Activated T-cell treated with anti-CD3 and anti-CD28 coated beads, Interleukin-2, amount 50 U/mL, for 72 hours (primary cell): ENCODE results near the gene ATP13A1. TPM values are rescaled to one million over a fixed set of nuclear protein-coding genes. Genes with fewer than 3 reads are reported as not detected.

ENCODE experiments used
- ATAC-seq, 2 donors: fragments of 150-1000 bp; cut with Tn5 transposase; replicated peaks in 1 of 2; 2 replicates each; pipeline ENCODE4 v1.10.0; 2021; ENCODE audit warnings: moderate library complexity in 2 of 2, mild to moderate bottlenecking in 1 of 2
- DNase-seq, 2 donors: peaks; one replicate each; pipeline ENCODE4 v3.0.0; 2021 to 2022; ENCODE audit warnings: mixed read lengths in 1 of 2
- H3K27ac Mint-ChIP-seq: one replicate; pipeline ENCODE4 v1.8.0; 2022; ENCODE audit warnings: mild to moderate bottlenecking, moderate library complexity, mixed read lengths
- H3K27me3 Mint-ChIP-seq: one replicate; pipeline ENCODE4 v1.8.0; 2022; ENCODE audit warnings: low read depth, mixed read lengths
- H3K36me3 Mint-ChIP-seq, 2 donors: one replicate each; pipeline ENCODE4 v1.8.0; 2022; ENCODE audit warnings: mixed read lengths in 2 of 2, mild to moderate bottlenecking in 1 of 2; ENCODE audit not compliant: insufficient read depth in 2 of 2
- H3K4me1 Mint-ChIP-seq: one replicate; pipeline ENCODE4 v1.8.0; 2022; ENCODE audit warnings: low read depth, mixed read lengths
- H3K4me3 Mint-ChIP-seq, 2 donors: one replicate each; pipeline ENCODE4 v1.8.0; 2022; ENCODE audit warnings: mild to moderate bottlenecking in 2 of 2, mixed read lengths in 2 of 2, moderate library complexity in 2 of 2
- H3K9me3 Mint-ChIP-seq, 2 donors: one replicate each; pipeline ENCODE4 v1.8.0; 2022; ENCODE audit warnings: mixed read lengths in 2 of 2
- total RNA-seq, 2 donors: library from RNA; stranded (reverse); gene quantifications; one replicate each; pipeline ENCODE4 v1.2.3, GENCODE V29; 2022

Gene ATP13A1
- total RNA-seq, 2 donors from 2014 or later = 48.8 to 65.4 TPM

DNA sequence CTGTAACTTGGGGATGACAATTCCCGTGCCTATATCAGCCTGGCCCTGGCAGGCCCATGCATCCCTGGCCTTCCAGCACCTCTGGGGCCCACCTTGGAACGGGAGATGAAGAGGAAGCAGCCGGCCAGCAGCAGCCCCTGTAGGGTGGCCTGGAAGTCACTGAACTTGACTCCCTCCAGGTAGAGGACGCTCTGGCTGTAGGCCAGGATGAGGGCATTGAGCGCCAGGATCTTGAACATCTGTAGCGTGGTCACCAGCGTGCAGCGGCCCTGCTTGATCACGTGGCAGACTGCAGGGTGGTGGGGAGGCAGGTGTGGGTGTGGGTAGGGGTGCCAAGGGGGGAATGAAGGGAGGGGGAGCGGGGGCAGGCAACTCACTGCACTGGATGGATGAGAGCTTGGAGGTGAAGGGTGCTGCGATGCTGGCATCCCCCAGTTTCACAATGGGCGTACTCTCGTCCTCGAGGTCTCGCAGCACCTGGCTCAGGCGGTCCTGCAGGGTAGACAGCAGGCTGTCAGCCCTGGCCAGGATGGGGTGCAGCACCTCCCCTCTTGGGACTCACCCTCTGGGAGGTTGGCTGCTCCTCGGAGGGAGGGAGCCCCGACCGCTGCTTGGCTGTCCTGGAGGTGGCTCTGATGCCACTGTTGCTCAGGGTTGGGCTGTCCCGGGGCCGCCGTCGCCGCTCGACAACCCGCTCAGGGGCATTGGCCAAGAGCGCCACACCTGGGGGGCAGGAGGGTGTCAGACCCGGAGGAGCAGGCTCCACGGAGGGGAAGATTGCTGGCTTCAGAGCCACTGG is 16.2 kb downstream of the ATP13A1 start:
- Mint-ChIP-seq H3K4me1 (peaks cover 8% of the 10 kb centered on the region), H3K36me3 (peaks cover 6 to 12% of the 10 kb centered on the region in 2 donors), H3K27ac (no peak overlapping the region), H3K4me3 (no peak overlapping the region), H3K27me3 (no peaks in the 10 kb centered on the region), H3K9me3 (no peaks in the 10 kb centered on the region)
- no peak for ATAC-seq
- DNase-seq = no peak

- H3K4me3 Mint-ChIP-seq = no peak overlapping the region
- no peaks in the 10 kb centered on the region for H3K27me3 Mint-ChIP-seq
- no peaks in the 10 kb centered on the region for H3K9me3 Mint-ChIP-seq
- no peak overlapping the region for H3K27ac Mint-ChIP-seq
- DNase-seq (no peak), ATAC-seq (no peak)
- H3K36me3 Mint-ChIP-seq = peaks cover 6 to 11% of the 10 kb centered on the region in 2 donors
- H3K4me1 Mint-ChIP-seq = peaks cover 14% of the 10 kb centered on the region
These were observed 18.1 kb downstream of the ATP13A1 start for GRCh38 chr19:19645233-19645870.

- H3K4me1 Mint-ChIP-seq = peaks cover 14% of the 10 kb centered on the region
- H3K9me3 Mint-ChIP-seq = no peaks in the 10 kb centered on the region
- no peaks in the 10 kb centered on the region for H3K27me3 Mint-ChIP-seq
- no peak for ATAC-seq
- DNase-seq = no peak
- H3K4me3 Mint-ChIP-seq = peak overlapping the region; percentile 97 to 99
- peaks cover 6 to 14% of the 10 kb centered on the region in 2 donors for H3K36me3 Mint-ChIP-seq
- H3K27ac Mint-ChIP-seq = peak overlapping the region; percentile 86
These were observed 19.5 kb downstream of the ATP13A1 start for GRCh38 chr19:19644054-19644388.

- H3K4me3 Mint-ChIP-seq = peak within 1 kb of the TSS; percentile 97 to 99
- ATAC-seq = peak; percentile 90 to 92
- no peaks in the 10 kb centered on the region for H3K9me3 Mint-ChIP-seq
These were observed 20.1 kb downstream of the ATP13A1 start, which contains the start of gene GMIP for GRCh38 chr19:19643158-19644053. TSS of gene GMIP (minus strand) at chr19:19643657. CDS start at chr19:19643529, 128 bp downstream.

GRCh38 chr19:19642506-19643157 is 20.8 kb downstream of the ATP13A1 start:
- H3K36me3 Mint-ChIP-seq = peaks cover 6 to 16% of the 10 kb centered on the region in 2 donors
- no peaks in the 10 kb centered on the region for H3K9me3 Mint-ChIP-seq
- H3K4me3 Mint-ChIP-seq = peak overlapping the region; percentile 97 to 99
- no peaks in the 10 kb centered on the region for H3K27me3 Mint-ChIP-seq
- H3K27ac Mint-ChIP-seq = peak overlapping the region; percentile 94
- peaks cover 14% of the 10 kb centered on the region for H3K4me1 Mint-ChIP-seq
- ATAC-seq (peak; percentile 39 to 55), DNase-seq (peak; percentile 48 to 57)

More at GRCh38 chr19:19643158-19644053, 20.1 kb downstream of the ATP13A1 start, which contains the start of gene GMIP:
- Mint-ChIP-seq H3K27ac (peak within 1 kb of the TSS; percentile 94), H3K4me1 (peaks cover 14% of the 10 kb centered on the region), H3K36me3 (peaks cover 6 to 15% of the 10 kb centered on the region in 2 donors), H3K27me3 (no peaks in the 10 kb centered on the region)
- peak; percentile 91 to 93 for DNase-seq

DNA sequence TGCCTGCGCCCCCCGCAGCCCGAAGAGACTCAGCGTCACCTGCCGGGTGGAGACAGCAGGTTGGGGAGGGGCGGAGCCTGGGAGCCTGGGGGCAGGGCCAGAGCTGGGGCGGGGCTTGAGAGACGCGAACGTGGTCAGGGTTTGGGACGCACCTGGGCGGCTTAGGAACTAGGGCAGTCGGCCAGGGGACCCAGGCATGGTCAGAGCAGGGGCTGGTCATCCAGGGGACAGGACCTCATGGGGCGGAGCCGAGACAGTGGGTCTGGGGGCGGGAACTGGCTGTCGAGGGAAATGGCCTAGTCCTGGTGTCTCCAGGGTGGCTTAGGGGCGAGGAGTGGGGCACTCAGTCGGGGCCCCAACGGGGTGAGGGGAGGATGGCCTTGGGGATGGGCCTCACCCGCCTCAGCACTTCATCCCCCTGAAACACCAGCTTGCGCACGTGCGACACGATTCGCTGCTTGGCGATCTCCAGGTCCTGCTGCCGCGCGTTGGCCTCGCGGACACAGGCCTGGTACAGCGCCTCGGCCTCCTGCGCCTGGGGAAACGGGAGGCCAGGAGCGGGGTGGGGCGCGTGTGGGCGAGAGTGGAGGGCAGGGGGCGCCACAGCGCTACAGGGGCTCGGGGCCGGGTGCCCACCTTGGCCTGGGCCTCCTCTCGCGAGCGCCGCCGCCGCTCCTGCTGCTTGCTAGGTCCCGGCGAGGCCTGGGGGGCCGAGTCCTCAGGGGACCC is 25.8 kb downstream of the ATP13A1 start:
- no peaks in the 10 kb centered on the region for H3K9me3 Mint-ChIP-seq
- ATAC-seq = no peak
- peaks cover 14% of the 10 kb centered on the region for H3K4me1 Mint-ChIP-seq
- peaks cover 10 to 30% of the 10 kb centered on the region in 2 donors for H3K36me3 Mint-ChIP-seq
- no peak for DNase-seq
- no peaks in the 10 kb centered on the region for H3K27me3 Mint-ChIP-seq
- no peak overlapping the region for H3K27ac Mint-ChIP-seq
- no peak overlapping the region for H3K4me3 Mint-ChIP-seq

- no peak overlapping the region for H3K27ac Mint-ChIP-seq
- H3K9me3 Mint-ChIP-seq = no peaks in the 10 kb centered on the region
- H3K4me3 Mint-ChIP-seq = no peak overlapping the region
- no peak for ATAC-seq
- H3K27me3 Mint-ChIP-seq = no peaks in the 10 kb centered on the region
- DNase-seq = no peak
- H3K4me1 Mint-ChIP-seq = peaks cover 9% of the 10 kb centered on the region
- peaks cover 8 to 29% of the 10 kb centered on the region in 2 donors for H3K36me3 Mint-ChIP-seq
These were observed 26.3 kb downstream of the ATP13A1 start for GRCh38 chr19:19637186-19637522.

- Mint-ChIP-seq H3K27ac (no peak overlapping the region), H3K9me3 (no peaks in the 10 kb centered on the region), H3K4me3 (no peak overlapping the region), H3K4me1 (peaks cover 5% of the 10 kb centered on the region), H3K36me3 (peaks cover 8 to 26% of the 10 kb centered on the region in 2 donors), H3K27me3 (no peaks in the 10 kb centered on the region)
- ATAC-seq = no peak
- no peak for DNase-seq
These were observed 26.8 kb downstream of the ATP13A1 start for GRCh38 chr19:19636573-19637185.

GRCh38 chr19:19635313-19635702 is 28.2 kb downstream of the ATP13A1 start:
- peaks cover 8 to 30% of the 10 kb centered on the region in 2 donors for H3K36me3 Mint-ChIP-seq
- H3K4me1 Mint-ChIP-seq = peaks cover 4% of the 10 kb centered on the region
- no peak overlapping the region for H3K27ac Mint-ChIP-seq
- no peak overlapping the region for H3K4me3 Mint-ChIP-seq
- no peaks in the 10 kb centered on the region for H3K9me3 Mint-ChIP-seq
- DNase-seq = no peak
- no peak for ATAC-seq
- H3K27me3 Mint-ChIP-seq = no peaks in the 10 kb centered on the region

GRCh38 chr19:19634516-19635312 is 28.8 kb downstream of the ATP13A1 start:
- no peaks in the 10 kb centered on the region for H3K9me3 Mint-ChIP-seq
- peaks cover 8 to 28% of the 10 kb centered on the region in 2 donors for H3K36me3 Mint-ChIP-seq
- peaks cover 4% of the 10 kb centered on the region for H3K4me1 Mint-ChIP-seq
- no peaks in the 10 kb centered on the region for H3K27me3 Mint-ChIP-seq
- H3K4me3 Mint-ChIP-seq = no peak overlapping the region
- DNase-seq (no peak), ATAC-seq (no peak)
- H3K27ac Mint-ChIP-seq = no peak overlapping the region
